ENCODE results near the gene TUBB3. TPM values are rescaled to one million over a fixed set of nuclear protein-coding genes. Genes with fewer than 3 reads are reported as not detected.

The TUBB3 gene
- total RNA-seq, 1 experiment from 2014 or later, result 79.6 TPM

DNA sequence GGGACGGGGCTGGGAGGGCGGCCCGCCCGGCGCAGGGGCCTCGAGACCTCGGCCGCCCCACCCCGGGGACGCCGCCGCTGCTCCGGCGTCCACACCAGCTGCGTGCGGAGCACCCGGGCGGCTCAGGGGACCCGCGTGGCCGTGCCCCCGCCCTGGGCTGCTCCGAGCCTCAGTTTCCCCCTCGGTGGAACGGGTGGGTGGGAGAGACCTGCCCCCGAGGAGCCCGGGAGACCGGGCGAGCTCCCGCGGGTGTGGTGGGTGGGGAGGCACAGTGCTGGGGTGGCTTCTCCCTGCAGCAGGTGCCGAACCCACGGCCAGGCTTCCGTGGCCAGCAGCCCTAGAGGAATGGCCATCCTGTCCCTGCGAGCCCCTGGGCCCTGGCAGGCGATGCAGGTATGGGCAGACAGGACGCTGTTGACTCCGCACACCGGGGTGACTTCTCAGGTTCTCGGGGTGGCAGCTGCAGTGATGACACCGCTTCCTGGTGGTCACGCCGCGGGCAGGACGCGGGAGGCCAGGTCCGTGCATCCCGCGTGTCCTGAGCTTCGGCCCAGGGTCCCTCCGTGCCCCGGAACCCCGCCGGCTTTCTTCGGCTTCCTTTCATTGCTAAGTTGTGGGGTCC, 26.1 kb downstream of the TUBB3 start:
- no peaks in the 10 kb centered on the region for H3K79me2 ChIP-seq (ENCODE audit: low read depth)
- H4K20me1 ChIP-seq (ENCODE audit: insufficient read depth), result no peaks in the 10 kb centered on the region
- H3K4me3 ChIP-seq, result peak overlapping the region; percentile 56; the same call in 1 of the 2 replicates
- POLR2A ChIA-PET (ENCODE audit: unreplicated experiment), result interaction anchor here (0.7 kb wide), 1 partner anchor 133 kb away, joined by 4 read pairs; no protein-coding TSS in a partner anchor
- no peaks in the 10 kb centered on the region for H3K9me2 ChIP-seq (ENCODE audit: insufficient read depth)
- intact Hi-C loops (cut with micrococcal nuclease; ENCODE audit: unreplicated experiment), result no loop called here
- no peak for DNase-seq
- CTCF ChIA-PET, result interaction anchor here (0.7 kb wide), 1 partner anchor 21 kb away, joined by 3 read pairs; no protein-coding TSS in a partner anchor
- H3K9me3 ChIP-seq (ENCODE audit: insufficient read depth, low read depth), result no peaks in the 10 kb centered on the region
- no peak overlapping the region for H2AFZ ChIP-seq
- H3K4me1 ChIP-seq (replicated peaks; ENCODE audit: insufficient read depth), result no peaks in the 10 kb centered on the region
- no TSS peak for BruUV-seq (replicated peaks)
- peak overlapping the region; percentile 78 for H3K4me2 ChIP-seq
- H3K27me3 ChIP-seq (ENCODE audit: insufficient read depth, low read depth), result peaks cover 19% of the 10 kb centered on the region
- no peaks in the 10 kb centered on the region for H3F3A ChIP-seq (ENCODE audit: insufficient read depth, low read depth)
- H3K36me3 ChIP-seq (ENCODE audit: low read depth), result no peaks in the 10 kb centered on the region
- no peak overlapping the region for H3K27ac ChIP-seq
- no peak for TF ChIP-seq EZH2 (IDR thresholded peaks at IDR 0.05; ENCODE audit: low read depth)
- TF ChIP-seq CTCF (conservative IDR thresholded peaks at IDR 0.05), result no peak

GRCh38 chr16:89949756-89950155, 26.6 kb downstream of the TUBB3 start:
- Histone ChIP-seq H3K4me2 (peak overlapping the region; percentile 78), H3K79me2 (ENCODE audit: low read depth) (no peaks in the 10 kb centered on the region), H3K4me1 (replicated peaks; ENCODE audit: insufficient read depth) (no peaks in the 10 kb centered on the region), H3K27me3 (ENCODE audit: insufficient read depth, low read depth) (peaks cover 16% of the 10 kb centered on the region), H3K9me3 (ENCODE audit: insufficient read depth, low read depth) (no peaks in the 10 kb centered on the region), H3K9me2 (ENCODE audit: insufficient read depth) (no peaks in the 10 kb centered on the region), H3F3A (ENCODE audit: insufficient read depth, low read depth) (no peaks in the 10 kb centered on the region), H3K27ac (no peak overlapping the region), H3K4me3 (no peak overlapping the region; the same call in 1 of the 2 replicates), H3K36me3 (ENCODE audit: low read depth) (no peaks in the 10 kb centered on the region), H4K20me1 (ENCODE audit: insufficient read depth) (no peaks in the 10 kb centered on the region), H2AFZ (no peak overlapping the region)
- POLR2A ChIA-PET (ENCODE audit: unreplicated experiment), result interaction anchor here (0.7 kb wide), 1 partner anchor 132 kb away, joined by 4 read pairs; no protein-coding TSS in a partner anchor
- TF ChIP-seq EZH2 (IDR thresholded peaks at IDR 0.05; ENCODE audit: low read depth) (no peak), CTCF (conservative IDR thresholded peaks at IDR 0.05) (no peak)
- CTCF ChIA-PET, result no interaction called here
- BruUV-seq (replicated peaks), result no TSS peak
- DNase-seq, result no peak
- intact Hi-C loops (cut with micrococcal nuclease; ENCODE audit: unreplicated experiment), result no loop called here

DNA sequence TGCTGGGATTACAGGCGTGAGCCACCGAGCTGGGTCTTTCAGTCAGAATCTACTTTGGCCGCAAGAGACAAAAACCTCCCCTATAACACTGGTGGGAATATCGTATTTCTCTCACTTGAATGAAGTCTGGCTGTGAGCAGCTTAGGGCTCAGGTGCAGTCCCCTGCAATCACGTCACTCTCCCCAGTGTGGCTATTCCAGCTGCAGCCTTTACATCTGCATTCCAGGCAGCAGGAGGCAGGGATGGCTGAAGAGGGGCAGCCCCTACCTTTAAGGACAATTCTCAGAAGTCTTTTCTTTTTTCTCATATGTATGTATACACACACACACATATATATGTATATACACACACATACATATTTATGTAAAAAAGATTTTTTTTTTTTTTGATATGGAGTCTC, 28.4 kb downstream of the TUBB3 start:
- ChIA-PET CTCF (no interaction called here), POLR2A (ENCODE audit: unreplicated experiment) (no interaction called here)
- no peak overlapping the region for H3K27ac ChIP-seq
- no peaks in the 10 kb centered on the region for H3K36me3 ChIP-seq (ENCODE audit: low read depth)
- no peak overlapping the region for H3K4me3 ChIP-seq
- H3K9me3 ChIP-seq (ENCODE audit: insufficient read depth, low read depth), result no peaks in the 10 kb centered on the region
- no peak for TF ChIP-seq EZH2 (IDR thresholded peaks at IDR 0.05; ENCODE audit: low read depth)
- TF ChIP-seq CTCF (conservative IDR thresholded peaks at IDR 0.05), result no peak
- intact Hi-C loops (cut with micrococcal nuclease; ENCODE audit: unreplicated experiment), result no loop called here
- H4K20me1 ChIP-seq (ENCODE audit: insufficient read depth), result no peaks in the 10 kb centered on the region; the same call in 1 of the 2 replicates
- no peaks in the 10 kb centered on the region for H3K4me1 ChIP-seq (replicated peaks; ENCODE audit: insufficient read depth)
- BruUV-seq (replicated peaks), result TSS peak; percentile 26
- no peak overlapping the region for H2AFZ ChIP-seq
- no peak for DNase-seq
- no peaks in the 10 kb centered on the region for H3K9me2 ChIP-seq (ENCODE audit: insufficient read depth)
- H3F3A ChIP-seq (ENCODE audit: insufficient read depth, low read depth), result no peaks in the 10 kb centered on the region
- no peak overlapping the region for H3K4me2 ChIP-seq
- H3K79me2 ChIP-seq (ENCODE audit: low read depth), result no peaks in the 10 kb centered on the region
- 0 out of 2 replicates have a peak, but pooled peaks cover 3% of the 10 kb centered on the region for H3K27me3 ChIP-seq (ENCODE audit: insufficient read depth, low read depth)

All from PC-9 (cell line).